GM12878 (cell line): ENCODE measurements around the gene ANTXR1. TPM values are rescaled to one million over a fixed set of nuclear protein-coding genes. Genes with fewer than 3 reads are reported as not detected.

Experiments
- ATAC-seq: fragments of 200-7000 bp; cut with Tn5 transposase; 3 replicates; pipeline ENCODE4 v1.9.1; 2020; ENCODE audit warnings: mild to moderate bottlenecking, moderate library complexity
- BruUV-seq: library from RNA; stranded (reverse); fragments of 400-500 nt; replicated peaks from 2 replicates; lab custom pipeline; 2021; lab: Mats Ljungman, UMichigan
- CTCF ChIA-PET: fragments of 300-600 bp; sonication (Branson Sonifier 250); formaldehyde crosslinking; extraction: SDS; loops from one replicate; lab custom pipeline; 2021; ENCODE audit warnings: inconsistent platforms; lab: Yijun Ruan, JAX
- POLR2A ChIA-PET: fragments of 350-600 bp; formaldehyde crosslinking; extraction: SDS; loops from one replicate; lab custom pipeline; 2021; ENCODE audit warnings: inconsistent platforms; lab: Charles Lee
- RAD21 ChIA-PET: fragments of 300-600 bp; sonication (Branson Sonifier 250); formaldehyde crosslinking; loops from one replicate; lab custom pipeline; 2023; ENCODE audit warnings: antibody characterized with exemption; ENCODE audit not compliant: unreplicated experiment; lab: Charles Lee
- SMC1A ChIA-PET: fragments of 300-600 bp; sonication (Branson Sonifier 250); formaldehyde crosslinking; loops from one replicate; lab custom pipeline; 2023; ENCODE audit not compliant: unreplicated experiment, uncharacterized antibody; lab: Charles Lee
- DNase-seq: peaks from one replicate; pipeline ENCODE4 v3.0.0-alpha.2; 2011; ENCODE audit warnings: low read depth, low spot score
- FAIRE-seq: peaks from 3 replicates; lab custom pipeline; 2011; peaks lifted over from hg19 to GRCh38; lab: Jason Lieb, UNC
- H2AFZ ChIP-seq: 2 replicates; pipeline ENCODE4 v1.6.0; 2011; ENCODE audit warnings: low read depth, low read length, control low read depth; ENCODE audit not compliant: control insufficient read depth
- H3K27ac ChIP-seq: 2 replicates; pipeline ENCODE4 v1.5.1; 2011; ENCODE audit warnings: control low read depth; ENCODE audit not compliant: control insufficient read depth, insufficient read depth
- H3K27me3 ChIP-seq, 2 experiments: replicated peaks in 1 of 2; 2 replicates each; pipeline versions ENCODE4 v1.6.0 to v1.6.1; 2011; ENCODE audit warnings: low read length in 1 of 2; ENCODE audit not compliant: control insufficient read depth in 2 of 2, insufficient read depth in 2 of 2
- H3K36me3 ChIP-seq, 2 experiments: 2 replicates each; pipeline ENCODE4 v1.5.1; 2011; ENCODE audit warnings: low read length in 1 of 2; ENCODE audit not compliant: control insufficient read depth in 2 of 2, insufficient read depth in 2 of 2
- H3K4me1 ChIP-seq: 2 replicates; pipeline ENCODE4 v1.6.1; 2011; ENCODE audit warnings: mild to moderate bottlenecking, low read length, moderate library complexity, mixed read lengths; ENCODE audit not compliant: control insufficient read depth, insufficient read depth
- H3K4me2 ChIP-seq: 2 replicates; pipeline ENCODE4 v1.6.0; 2011; ENCODE audit warnings: control low read depth; ENCODE audit not compliant: control insufficient read depth, insufficient read depth
- H3K4me3 ChIP-seq: fragments of 200-600 bp; sonication (generic); 2 replicates; pipeline ENCODE4 v1.5.1; 2016
- H3K79me2 ChIP-seq: 2 replicates; pipeline ENCODE4 v1.6.0; 2011; ENCODE audit warnings: low read length; ENCODE audit not compliant: control insufficient read depth, insufficient read depth
- H3K9ac ChIP-seq: 2 replicates; pipeline ENCODE4 v1.8.0; 2011; ENCODE audit warnings: low read length, control low read depth, mixed read lengths; ENCODE audit not compliant: control insufficient read depth, insufficient read depth
- H3K9me3 ChIP-seq: replicated peaks from 3 replicates; pipeline ENCODE4 v1.5.1; 2011; ENCODE audit warnings: mild to moderate bottlenecking, low read length; ENCODE audit not compliant: control insufficient read depth, insufficient read depth
- H4K20me1 ChIP-seq: 2 replicates; pipeline ENCODE4 v1.6.0; 2011; ENCODE audit not compliant: control insufficient read depth, insufficient read depth
- ATF3 ChIP-seq: IDR thresholded peaks from 2 replicates; pipeline ENCODE4 v1.6.1; 2011; ENCODE audit warnings: low read depth, mild to moderate bottlenecking, low read length, moderate library complexity, borderline replicate concordance; ENCODE audit errors: extremely low read depth
- E2F4 ChIP-seq: IDR thresholded peaks from 2 replicates; pipeline ENCODE4 v1.6.1; 2012; ENCODE audit warnings: low read depth, low read length, improper control_type of control experiment
- FOXM1 ChIP-seq: IDR thresholded peaks from 2 replicates; pipeline ENCODE4 v1.6.1; 2012; ENCODE audit warnings: low read depth, mild to moderate bottlenecking, inconsistent platforms, low read length, moderate library complexity
- IKZF1 ChIP-seq: fragments of 450-650 bp; conservative IDR thresholded peaks from 2 replicates; pipeline ENCODE4 v1.6.1; 2017; ENCODE audit warnings: antibody characterized with exemption, mild to moderate bottlenecking
- PKNOX1 ChIP-seq: fragments of 450-650 bp; IDR thresholded peaks from 2 replicates; pipeline ENCODE4 v1.6.1; 2016; ENCODE audit warnings: mild to moderate bottlenecking
- POLR2AphosphoS2 ChIP-seq: IDR thresholded peaks from 2 replicates; pipeline ENCODE4 v1.6.1; 2011; ENCODE audit warnings: low read depth, mild to moderate bottlenecking, low read length, improper control_type of control experiment, moderate library complexity
- RAD21 ChIP-seq: IDR thresholded peaks from 2 replicates; pipeline ENCODE4 v1.6.1; 2011; ENCODE audit warnings: mild to moderate bottlenecking, low read depth, low read length, moderate library complexity; ENCODE audit not compliant: insufficient read depth
- SMC3 ChIP-seq: IDR thresholded peaks from 2 replicates; pipeline ENCODE4 v1.6.1; 2011; ENCODE audit warnings: low read length, improper control_type of control experiment, borderline replicate concordance
- SREBF1 ChIP-seq: IDR thresholded peaks from 2 replicates; pipeline ENCODE4 v1.6.1; 2012; ENCODE audit warnings: mild to moderate bottlenecking, low read length
- in situ Hi-C: fragments of 300-500 bp; cut with MboI; formaldehyde crosslinking; loops from 9 replicates; pipeline ENCODE4 v1.14.3; 2018; ENCODE audit warnings: mixed read lengths
- intact Hi-C: fragments of 100-400 bp; cut with micrococcal nuclease; formaldehyde crosslinking; loops from one replicate; pipeline ENCODE4 v1.14.2; 2022; ENCODE audit not compliant: unreplicated experiment
- polyA plus RNA-seq, 11 experiments: library from polyadenylated mRNA; depleted of rRNA in 4 of 11; unstranded in 6 of 11; stranded (reverse) in 5 of 11; fragments of >200 nt; fragmentation: Nextera tagmentation in 4 of 11; fragmentation: Illumina TruSeq in 1 of 11; extraction: Ambion mirVana in 4 of 11; extraction: Trizol in 1 of 11; gene quantifications; 1 replicate in 1 of 11; 2 replicates in 10 of 11; pipeline versions ENCODE4 v1.2.1 to v1.2.3, GENCODE V29; 2011 to 2016; ENCODE audit warnings: inconsistent platforms in 2 of 11, missing spikeins in 2 of 11, low read depth in 1 of 11
- total RNA-seq, 4 experiments: library from RNA; depleted of rRNA in 3 of 4; stranded (reverse); fragments of >200 nt in 3 of 4; fragmentation: Illumina TruSeq in 1 of 4; extraction: Trizol in 1 of 4; gene quantifications; 2 replicates each; pipeline versions ENCODE4 v1.2.1 to v1.2.3, GENCODE V29; 2013 to 2021

The ANTXR1 gene
- total and polyA plus RNA-seq, 10 of the 15 experiments (the other 5 are each of a cell fraction or from before 2014, with no cell fraction given), result 0.09 to 0.26 TPM; not detected in 8

- Histone ChIP-seq H2AFZ (no peak overlapping the region), H3K9me3 (no peaks in the 10 kb centered on the region), H3K9ac (no peak overlapping the region), H3K36me3 (no peaks in the 10 kb centered on the region), H3K27me3 (peaks cover 0 to 7% of the 10 kb centered on the region in 2 experiments; a peak in 1 of 4 replicates), H3K27ac (no peak overlapping the region), H3K4me1 (no peaks in the 10 kb centered on the region), H3K4me2 (no peak overlapping the region), H4K20me1 (no peaks in the 10 kb centered on the region), H3K4me3 (no peak overlapping the region), H3K79me2 (no peaks in the 10 kb centered on the region)
- intact Hi-C loops (no loop called here), in situ Hi-C loops (no loop called here)
- TF ChIP-seq E2F4 (no peak), POLR2AphosphoS2 (no peak), IKZF1 (no peak), SREBF1 (no peak), FOXM1 (no peak), ATF3 (no peak), SMC3 (no peak), PKNOX1 (no peak), RAD21 (no peak)
- no TSS peak for BruUV-seq
- POLR2A ChIA-PET, result no interaction called here
- DNase-seq, result no peak
- ATAC-seq, result no peak
- SMC1A ChIA-PET, result interaction anchor here (1.3 kb wide), 1 partner anchor 20 kb away, joined by 3 read pairs; no protein-coding TSS in a partner anchor
- no peak for FAIRE-seq
- RAD21 ChIA-PET, result no interaction called here
- CTCF ChIA-PET, result no interaction called here
Measured at GRCh38 chr2:69291004-69291650, 278.1 kb downstream of the ANTXR1 start.
